ENCODE data around the gene MKX.
A peak's percentile ranks its signal among the peaks of the same experiment; 100 is the strongest.

MKX gene

GRCh38 chr10:27741173-27742091 is 4.2 kb downstream of the MKX start:
- DNase-seq = no peak

- DNase-seq = no peak
Measured at GRCh38 chr10:27736396-27736795, 9.2 kb downstream of the MKX start.

GRCh38 chr10:27730041-27730440 is 15.6 kb downstream of the MKX start:
- no peak for DNase-seq

- no peak for DNase-seq
Measured at GRCh38 chr10:27728338-27728737, 17.3 kb downstream of the MKX start.

GRCh38 chr10:27724287-27724686 is 21.3 kb downstream of the MKX start:
- peak in 1 of 2 experiments; percentile 31 for DNase-seq

GRCh38 chr10:27723436-27723835 is 22.2 kb downstream of the MKX start:
- no peak for DNase-seq

GRCh38 chr10:27720529-27720928 is 25.1 kb downstream of the MKX start:
- DNase-seq = no peak

GRCh38 chr10:27719052-27719451 is 26.6 kb downstream of the MKX start:
- DNase-seq = no peak

GRCh38 chr10:27717861-27718260 is 27.8 kb downstream of the MKX start:
- no peak for DNase-seq

- no peak for DNase-seq
Measured at GRCh38 chr10:27717224-27717623, 28.4 kb downstream of the MKX start.

- no peak for DNase-seq
Measured at GRCh38 chr10:27716521-27716920, 29.1 kb downstream of the MKX start.

- DNase-seq = no peak
Measured at GRCh38 chr10:27715505-27715904, 30.1 kb downstream of the MKX start.

- no peak for DNase-seq
Measured at GRCh38 chr10:27714349-27714748, 31.3 kb downstream of the MKX start.

GRCh38 chr10:27713941-27714340 is 31.7 kb downstream of the MKX start:
- DNase-seq = no peak

- no peak for DNase-seq
Measured at GRCh38 chr10:27710014-27710413, 35.6 kb downstream of the MKX start.

GRCh38 chr10:27709304-27709703 is 36.3 kb downstream of the MKX start:
- no peak for DNase-seq

GRCh38 chr10:27701938-27702537 is 43.6 kb downstream of the MKX start:
- DNase-seq = no peak

- DNase-seq = no peak
Measured at GRCh38 chr10:27699776-27700175, 45.8 kb downstream of the MKX start.

- no peak for DNase-seq
Measured at GRCh38 chr10:27698961-27699360, 46.7 kb downstream of the MKX start.

GRCh38 chr10:27696466-27696865 is 49.2 kb downstream of the MKX start:
- DNase-seq = no peak

GRCh38 chr10:27695706-27696105 is 49.9 kb downstream of the MKX start:
- DNase-seq = no peak

- DNase-seq = no peak
Measured at GRCh38 chr10:27695088-27695487, 50.5 kb downstream of the MKX start.

- DNase-seq = no peak
Measured at GRCh38 chr10:27692663-27693062, 53.0 kb downstream of the MKX start.

- DNase-seq = no peak
Measured at GRCh38 chr10:27688991-27689390, 56.6 kb downstream of the MKX start.

GRCh38 chr10:27688276-27688675 is 57.3 kb downstream of the MKX start:
- no peak for DNase-seq

All from SW 1271 (cell line).